ENCODE results near the gene CENPP. TPM values are rescaled to one million over a fixed set of nuclear protein-coding genes. Genes with fewer than 3 reads are reported as not detected.

The CENPP gene
- polyA plus RNA-seq, 2 of the 4 experiments (the other 2 are of a cell fraction): 7.2 to 13.4 TPM

GRCh38 chr9:92349771-92350739 lies 24.3 kb downstream of the CENPP start:
- ChIA-PET CTCF (interaction anchor here (0.8 to 1.3 kb wide), 3 partner anchors 16 to 441 kb away, joined by 3 read pairs; no protein-coding TSS in a partner anchor), POLR2A (no interaction called here)
- no peaks in the 10 kb centered on the region for H3K4me1 ChIP-seq
- H3K4me3 ChIP-seq: no peak overlapping the region
- no peak for TF ChIP-seq MYC (IDR thresholded peaks at IDR 0.05; ENCODE audit: borderline replicate concordance, low read length)
- DNase-seq (ENCODE audit: low read depth in 1 of 2, low spot score in 1 of 2): no peak
- no peak for ATAC-seq
- FAIRE-seq: no peak
- H3K27ac ChIP-seq: no peak overlapping the region
- WGBS (ENCODE audit: missing lambda C conversion rate): 76% methylated on average over 7 of the region's 7 CpGs
- no peaks in the 10 kb centered on the region for H3K9me3 ChIP-seq
- no peak overlapping the region for H3K4me2 ChIP-seq

GRCh38 chr9:92350740-92351133 lies 25.0 kb downstream of the CENPP start:
- H3K4me2 ChIP-seq: no peak overlapping the region
- no peak overlapping the region for H3K27ac ChIP-seq
- TF ChIP-seq RARB (CRISPR knock-in tag; IDR thresholded peaks at IDR 0.05) (no peak), POLR2A (IDR thresholded peaks at IDR 0.05; ENCODE audit: low read length) (no peak)
- TF ChIP-seq, protein P1, sequence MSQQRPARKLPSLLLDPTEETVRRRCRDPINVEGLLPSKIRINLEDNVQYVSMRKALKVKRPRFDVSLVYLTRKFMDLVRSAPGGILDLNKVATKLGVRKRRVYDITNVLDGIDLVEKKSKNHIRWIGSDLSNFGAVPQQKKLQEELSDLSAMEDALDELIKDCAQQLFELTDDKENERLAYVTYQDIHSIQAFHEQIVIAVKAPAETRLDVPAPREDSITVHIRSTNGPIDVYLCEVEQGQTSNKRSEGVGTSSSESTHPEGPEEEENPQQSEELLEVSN (IDR thresholded peaks at IDR 0.05; ENCODE audit: borderline replicate concordance, low read depth): no peak
- TF ChIP-seq, protein P2, sequence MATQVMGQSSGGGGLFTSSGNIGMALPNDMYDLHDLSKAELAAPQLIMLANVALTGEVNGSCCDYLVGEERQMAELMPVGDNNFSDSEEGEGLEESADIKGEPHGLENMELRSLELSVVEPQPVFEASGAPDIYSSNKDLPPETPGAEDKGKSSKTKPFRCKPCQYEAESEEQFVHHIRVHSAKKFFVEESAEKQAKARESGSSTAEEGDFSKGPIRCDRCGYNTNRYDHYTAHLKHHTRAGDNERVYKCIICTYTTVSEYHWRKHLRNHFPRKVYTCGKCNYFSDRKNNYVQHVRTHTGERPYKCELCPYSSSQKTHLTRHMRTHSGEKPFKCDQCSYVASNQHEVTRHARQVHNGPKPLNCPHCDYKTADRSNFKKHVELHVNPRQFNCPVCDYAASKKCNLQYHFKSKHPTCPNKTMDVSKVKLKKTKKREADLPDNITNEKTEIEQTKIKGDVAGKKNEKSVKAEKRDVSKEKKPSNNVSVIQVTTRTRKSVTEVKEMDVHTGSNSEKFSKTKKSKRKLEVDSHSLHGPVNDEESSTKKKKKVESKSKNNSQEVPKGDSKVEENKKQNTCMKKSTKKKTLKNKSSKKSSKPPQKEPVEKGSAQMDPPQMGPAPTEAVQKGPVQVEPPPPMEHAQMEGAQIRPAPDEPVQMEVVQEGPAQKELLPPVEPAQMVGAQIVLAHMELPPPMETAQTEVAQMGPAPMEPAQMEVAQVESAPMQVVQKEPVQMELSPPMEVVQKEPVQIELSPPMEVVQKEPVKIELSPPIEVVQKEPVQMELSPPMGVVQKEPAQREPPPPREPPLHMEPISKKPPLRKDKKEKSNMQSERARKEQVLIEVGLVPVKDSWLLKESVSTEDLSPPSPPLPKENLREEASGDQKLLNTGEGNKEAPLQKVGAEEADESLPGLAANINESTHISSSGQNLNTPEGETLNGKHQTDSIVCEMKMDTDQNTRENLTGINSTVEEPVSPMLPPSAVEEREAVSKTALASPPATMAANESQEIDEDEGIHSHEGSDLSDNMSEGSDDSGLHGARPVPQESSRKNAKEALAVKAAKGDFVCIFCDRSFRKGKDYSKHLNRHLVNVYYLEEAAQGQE (IDR thresholded peaks at IDR 0.05): no peak
- no peaks in the 10 kb centered on the region for H3K4me1 ChIP-seq
- DNase-seq (ENCODE audit: low read depth in 1 of 2, low spot score in 1 of 2) (no peak), ATAC-seq (no peak), FAIRE-seq (no peak)
- ChIA-PET CTCF (interaction anchor here (0.8 to 1.3 kb wide), 3 partner anchors 17 to 440 kb away, joined by 3 read pairs; no protein-coding TSS in a partner anchor), POLR2A (no interaction called here)
- no peak overlapping the region for H3K4me3 ChIP-seq
- H3K9me3 ChIP-seq: no peaks in the 10 kb centered on the region

- FAIRE-seq (no peak), ATAC-seq (no peak), DNase-seq (ENCODE audit: low read depth in 1 of 2, low spot score in 1 of 2) (no peak)
- H3K9me3 ChIP-seq: no peaks in the 10 kb centered on the region
- WGBS (ENCODE audit: missing lambda C conversion rate): 81% methylated on average over 6 of the region's 6 CpGs
- no peak overlapping the region for H3K4me2 ChIP-seq
- TF ChIP-seq HOXA7 (CRISPR knock-in tag; IDR thresholded peaks at IDR 0.05) (no peak), TFCP2L1 (CRISPR knock-in tag; IDR thresholded peaks at IDR 0.05) (no peak), CBX2 (IDR thresholded peaks at IDR 0.05; ENCODE audit: borderline replicate concordance, low read depth) (no peak), CHD2 (IDR thresholded peaks at IDR 0.05; ENCODE audit: low read length, partially characterized antibody) (no peak), MAZ (IDR thresholded peaks at IDR 0.05; ENCODE audit: borderline replicate concordance, low read depth, low read length) (no peak), HES2 (IDR thresholded peaks at IDR 0.05) (no peak), SREBF2 (IDR thresholded peaks at IDR 0.05) (no peak), KDM5A (IDR thresholded peaks at IDR 0.05) (no peak), CBX8 (IDR thresholded peaks at IDR 0.05) (no peak), SMC3 (IDR thresholded peaks at IDR 0.05) (no peak)
- TF ChIP-seq, protein P3, sequence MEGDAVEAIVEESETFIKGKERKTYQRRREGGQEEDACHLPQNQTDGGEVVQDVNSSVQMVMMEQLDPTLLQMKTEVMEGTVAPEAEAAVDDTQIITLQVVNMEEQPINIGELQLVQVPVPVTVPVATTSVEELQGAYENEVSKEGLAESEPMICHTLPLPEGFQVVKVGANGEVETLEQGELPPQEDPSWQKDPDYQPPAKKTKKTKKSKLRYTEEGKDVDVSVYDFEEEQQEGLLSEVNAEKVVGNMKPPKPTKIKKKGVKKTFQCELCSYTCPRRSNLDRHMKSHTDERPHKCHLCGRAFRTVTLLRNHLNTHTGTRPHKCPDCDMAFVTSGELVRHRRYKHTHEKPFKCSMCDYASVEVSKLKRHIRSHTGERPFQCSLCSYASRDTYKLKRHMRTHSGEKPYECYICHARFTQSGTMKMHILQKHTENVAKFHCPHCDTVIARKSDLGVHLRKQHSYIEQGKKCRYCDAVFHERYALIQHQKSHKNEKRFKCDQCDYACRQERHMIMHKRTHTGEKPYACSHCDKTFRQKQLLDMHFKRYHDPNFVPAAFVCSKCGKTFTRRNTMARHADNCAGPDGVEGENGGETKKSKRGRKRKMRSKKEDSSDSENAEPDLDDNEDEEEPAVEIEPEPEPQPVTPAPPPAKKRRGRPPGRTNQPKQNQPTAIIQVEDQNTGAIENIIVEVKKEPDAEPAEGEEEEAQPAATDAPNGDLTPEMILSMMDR (IDR thresholded peaks at IDR 0.05): no peak
- TF ChIP-seq, protein P1 (IDR thresholded peaks at IDR 0.05; ENCODE audit: borderline replicate concordance, low read depth): no peak
- POLR2A ChIA-PET: no interaction called here
- H3K27ac ChIP-seq: no peak overlapping the region
- H3K4me1 ChIP-seq: no peaks in the 10 kb centered on the region
- CTCF ChIA-PET: no interaction called here
- H3K4me3 ChIP-seq: no peak overlapping the region
Observed at GRCh38 chr9:92353051-92353450, 27.3 kb downstream of the CENPP start.

Data from A549 (cell line).